GM12874 (cell line): Measurements from ENCODE around the gene LCN2.
A peak's percentile ranks its signal among the peaks of the same experiment; 100 is the strongest.

ENCODE experiments used
- CTCF ChIP-seq: IDR thresholded peaks from 2 replicates; pipeline ENCODE4 v1.5.1; 2011; ENCODE audit warnings: low read depth, mild to moderate bottlenecking, control low read depth, low read length, moderate library complexity; ENCODE audit not compliant: insufficient read depth

LCN2 gene

DNA sequence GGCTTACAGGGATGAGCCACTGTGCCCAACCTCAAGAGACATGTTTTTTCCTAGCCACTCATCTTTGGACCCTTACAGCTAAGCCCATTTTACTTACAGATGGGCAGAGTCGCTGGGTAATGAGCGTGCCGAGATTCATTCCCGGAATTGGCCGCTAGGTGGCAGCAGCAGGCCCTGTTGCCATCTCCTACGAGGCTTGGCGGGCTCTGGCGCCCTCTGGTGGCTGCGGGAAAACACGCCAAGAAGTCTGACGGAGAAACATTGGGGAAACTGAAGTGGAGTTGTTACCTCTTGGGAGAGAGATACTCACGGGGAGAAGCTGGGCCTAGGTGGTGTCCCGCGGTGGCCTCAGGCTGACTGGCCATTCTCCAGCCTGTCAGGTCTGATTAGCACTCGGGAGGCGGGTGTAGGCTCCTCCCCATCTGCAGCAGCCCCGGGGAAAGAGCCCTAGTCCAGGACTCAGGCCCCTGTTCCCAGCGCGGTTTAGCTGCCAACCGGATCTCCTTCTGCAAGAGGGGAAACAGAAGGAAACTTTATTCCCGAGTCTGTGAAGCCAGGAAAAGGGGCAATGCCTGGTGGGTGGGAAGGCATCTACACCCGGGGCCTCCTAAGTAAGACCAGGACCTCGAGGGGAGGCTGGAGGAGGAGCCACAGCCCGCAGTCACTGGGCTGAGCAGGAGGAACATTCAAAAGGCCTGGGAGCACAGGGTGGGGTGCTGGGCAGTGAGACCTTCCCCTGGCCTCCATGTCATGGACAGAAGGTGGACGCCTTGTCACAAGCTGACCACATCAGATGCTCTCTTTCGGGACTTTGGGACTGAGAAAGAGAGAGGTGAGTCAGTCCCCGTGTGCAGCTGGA is 31.4 kb upstream of the LCN2 start:
- peak; percentile 100 for TF ChIP-seq CTCF

- no peak for TF ChIP-seq CTCF
These were observed 30.8 kb upstream of the LCN2 start for GRCh38 chr9:128118472-128118857.

- TF ChIP-seq CTCF = no peak
These were observed 30.1 kb upstream of the LCN2 start for GRCh38 chr9:128118971-128119665.

GRCh38 chr9:128120061-128120740 is 29.1 kb upstream of the LCN2 start:
- TF ChIP-seq CTCF = no peak

DNA sequence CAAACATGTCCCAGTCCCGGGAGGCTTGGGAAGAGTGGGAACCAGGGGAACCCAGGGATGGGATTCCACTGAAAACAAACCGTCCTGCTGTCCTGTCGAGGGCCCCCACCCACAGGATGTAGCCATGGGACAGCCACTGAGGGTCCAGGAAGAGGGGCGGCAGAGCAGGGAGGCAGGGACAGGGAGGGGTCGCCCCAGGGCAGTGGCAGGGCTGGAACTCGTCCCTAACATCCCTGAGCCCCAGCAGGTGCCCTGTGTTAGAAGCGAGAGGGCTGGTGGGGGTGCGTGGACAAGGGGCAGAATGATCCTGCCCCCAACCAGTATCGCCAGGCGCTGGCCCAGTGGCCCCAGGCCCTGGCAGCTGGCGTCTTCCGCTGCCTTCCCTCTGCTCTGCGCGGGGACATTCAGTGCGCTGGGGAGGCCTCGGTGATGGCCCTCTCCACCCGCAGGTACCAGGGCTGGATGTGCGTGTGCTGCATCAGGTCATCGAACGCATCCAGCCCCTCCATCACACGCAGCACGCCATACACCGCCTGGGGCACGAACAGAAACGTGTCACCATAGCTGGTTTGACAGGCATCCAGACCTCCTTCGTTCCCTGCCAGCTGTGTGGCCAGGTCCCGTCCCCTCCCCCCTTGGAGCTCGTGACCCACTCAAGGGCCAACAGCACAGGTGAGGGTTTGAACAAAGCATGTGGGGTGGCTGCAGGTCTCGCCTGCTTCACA is 28.4 kb upstream of the LCN2 start:
- TF ChIP-seq CTCF = no peak

DNA sequence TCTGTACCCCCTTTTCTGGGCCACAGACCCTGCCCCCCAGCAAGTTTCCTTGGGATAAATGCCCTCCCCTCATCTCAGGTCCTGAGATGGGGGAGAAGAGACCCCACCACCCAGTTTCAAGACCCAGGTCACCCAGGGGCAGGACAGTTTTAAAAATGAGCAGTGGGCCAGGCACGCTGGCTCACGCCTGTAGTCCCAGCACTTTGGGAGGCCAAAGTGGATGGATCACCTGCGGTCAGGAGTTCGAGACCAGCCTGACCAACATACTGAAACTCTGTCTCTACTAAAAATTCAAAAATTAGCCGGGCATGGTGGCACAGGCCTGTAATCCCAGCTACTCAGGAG is 27.8 kb upstream of the LCN2 start:
- no peak for TF ChIP-seq CTCF
